ENCODE results near the gene UST. TPM values are rescaled to one million over a fixed set of nuclear protein-coding genes. Genes with fewer than 3 reads are reported as not detected.

The UST gene
- total RNA-seq: 1 to 10 TPM; 1.6 to 7.5 TPM

GRCh38 chr6:148746363-148747144, at the start of gene UST:
Gene UST (plus strand): TSS chr6:148747030. CDS start chr6:148747431, 401 bp downstream.
- Mint-ChIP-seq H3K4me3 (peak within 1 kb of the TSS; percentile 94), H3K9me3 (no peaks in the 10 kb centered on the region), H3K36me3 (ENCODE audit: low read depth) (no peaks in the 10 kb centered on the region), H3K4me1 (peaks cover 11% of the 10 kb centered on the region), H3K27me3 (peaks cover 2% of the 10 kb centered on the region), H3K27ac (peak within 1 kb of the TSS; percentile 87)
- ATAC-seq (replicated peaks): peak; percentile 67

- peaks cover 3% of the 10 kb centered on the region for H3K27me3 Mint-ChIP-seq
- H3K27ac Mint-ChIP-seq: no peak overlapping the region
- no peaks in the 10 kb centered on the region for H3K36me3 Mint-ChIP-seq (ENCODE audit: low read depth)
- no peaks in the 10 kb centered on the region for H3K9me3 Mint-ChIP-seq
- H3K4me1 Mint-ChIP-seq: peaks cover 4% of the 10 kb centered on the region
- ATAC-seq (replicated peaks): no peak
- no peak overlapping the region for H3K4me3 Mint-ChIP-seq
These were observed 48.9 kb upstream of the UST start for GRCh38 chr6:148697895-148698440.

- peaks cover 3% of the 10 kb centered on the region for H3K27me3 Mint-ChIP-seq
- H3K27ac Mint-ChIP-seq: no peak overlapping the region
- H3K36me3 Mint-ChIP-seq (ENCODE audit: low read depth): no peaks in the 10 kb centered on the region
- peaks cover 4% of the 10 kb centered on the region for H3K4me1 Mint-ChIP-seq
- no peak for ATAC-seq (replicated peaks)
- no peak overlapping the region for H3K4me3 Mint-ChIP-seq
- no peaks in the 10 kb centered on the region for H3K9me3 Mint-ChIP-seq
These were observed 48.1 kb upstream of the UST start for GRCh38 chr6:148698671-148699180.

- Mint-ChIP-seq H3K36me3 (ENCODE audit: low read depth) (no peaks in the 10 kb centered on the region), H3K4me1 (peaks cover 4% of the 10 kb centered on the region), H3K27me3 (peaks cover 3% of the 10 kb centered on the region), H3K27ac (peak overlapping the region; percentile 44), H3K4me3 (peak overlapping the region; percentile 76), H3K9me3 (no peaks in the 10 kb centered on the region)
- ATAC-seq (replicated peaks): no peak
These were observed 46.6 kb upstream of the UST start for GRCh38 chr6:148700047-148700715.

GRCh38 chr6:148700741-148701311, 46.0 kb upstream of the UST start:
- Mint-ChIP-seq H3K36me3 (ENCODE audit: low read depth) (no peaks in the 10 kb centered on the region), H3K4me3 (peak overlapping the region; percentile 76), H3K9me3 (no peaks in the 10 kb centered on the region), H3K4me1 (peaks cover 4% of the 10 kb centered on the region), H3K27ac (peak overlapping the region; percentile 44), H3K27me3 (peaks cover 3% of the 10 kb centered on the region)
- ATAC-seq (replicated peaks): peak; percentile 74

- peaks cover 4% of the 10 kb centered on the region for H3K4me1 Mint-ChIP-seq
- no peaks in the 10 kb centered on the region for H3K9me3 Mint-ChIP-seq
- peak overlapping the region; percentile 44 for H3K27ac Mint-ChIP-seq
- no peak for ATAC-seq (replicated peaks)
- peaks cover 3% of the 10 kb centered on the region for H3K27me3 Mint-ChIP-seq
- peak overlapping the region; percentile 76 for H3K4me3 Mint-ChIP-seq
- no peaks in the 10 kb centered on the region for H3K36me3 Mint-ChIP-seq (ENCODE audit: low read depth)
These were observed 45.5 kb upstream of the UST start for GRCh38 chr6:148701375-148701774.

GRCh38 chr6:148703900-148704299, 42.9 kb upstream of the UST start:
- no peaks in the 10 kb centered on the region for H3K36me3 Mint-ChIP-seq (ENCODE audit: low read depth)
- no peaks in the 10 kb centered on the region for H3K27me3 Mint-ChIP-seq
- no peak for ATAC-seq (replicated peaks)

GRCh38 chr6:148704400-148705246, 42.2 kb upstream of the UST start:
- H3K4me3 Mint-ChIP-seq: no peak overlapping the region
- H3K4me1 Mint-ChIP-seq: peaks cover 4% of the 10 kb centered on the region
- ATAC-seq (replicated peaks): no peak
- no peaks in the 10 kb centered on the region for H3K27me3 Mint-ChIP-seq
- no peaks in the 10 kb centered on the region for H3K9me3 Mint-ChIP-seq
- no peaks in the 10 kb centered on the region for H3K36me3 Mint-ChIP-seq (ENCODE audit: low read depth)
- H3K27ac Mint-ChIP-seq: no peak overlapping the region

More at GRCh38 chr6:148703900-148704299, 42.9 kb upstream of the UST start:
- Mint-ChIP-seq H3K4me1 (peaks cover 4% of the 10 kb centered on the region), H3K9me3 (no peaks in the 10 kb centered on the region), H3K27ac (no peak overlapping the region), H3K4me3 (no peak overlapping the region)

- peaks cover 4% of the 10 kb centered on the region for H3K4me1 Mint-ChIP-seq
- H3K27me3 Mint-ChIP-seq: no peaks in the 10 kb centered on the region
- no peak overlapping the region for H3K4me3 Mint-ChIP-seq
- H3K27ac Mint-ChIP-seq: no peak overlapping the region
- ATAC-seq (replicated peaks): no peak
- H3K9me3 Mint-ChIP-seq: peaks cover 3% of the 10 kb centered on the region
- H3K36me3 Mint-ChIP-seq (ENCODE audit: low read depth): no peaks in the 10 kb centered on the region
These were observed 38.1 kb upstream of the UST start for GRCh38 chr6:148708707-148709106.

- H3K4me3 Mint-ChIP-seq: no peak overlapping the region
- H3K36me3 Mint-ChIP-seq (ENCODE audit: low read depth): no peaks in the 10 kb centered on the region
- peaks cover 7% of the 10 kb centered on the region for H3K9me3 Mint-ChIP-seq
- H3K27me3 Mint-ChIP-seq: no peaks in the 10 kb centered on the region
- no peak overlapping the region for H3K27ac Mint-ChIP-seq
- ATAC-seq (replicated peaks): no peak
- peaks cover 4% of the 10 kb centered on the region for H3K4me1 Mint-ChIP-seq
These were observed 37.3 kb upstream of the UST start for GRCh38 chr6:148709577-148709976.

GRCh38 chr6:148711833-148712654, 34.8 kb upstream of the UST start:
- ATAC-seq (replicated peaks): peak; percentile 85
- Mint-ChIP-seq H3K27ac (peak overlapping the region; percentile 71), H3K27me3 (peaks cover 3% of the 10 kb centered on the region), H3K36me3 (ENCODE audit: low read depth) (no peaks in the 10 kb centered on the region), H3K4me1 (peaks cover 4% of the 10 kb centered on the region), H3K4me3 (peak overlapping the region; percentile 22), H3K9me3 (peaks cover 7% of the 10 kb centered on the region)

- ATAC-seq (replicated peaks): no peak
- H3K4me1 Mint-ChIP-seq: peaks cover 4% of the 10 kb centered on the region
These were observed 33.6 kb upstream of the UST start for GRCh38 chr6:148713033-148713738.

GRCh38 chr6:148713921-148714320, 32.9 kb upstream of the UST start:
- Mint-ChIP-seq H3K27me3 (peaks cover 4% of the 10 kb centered on the region), H3K36me3 (ENCODE audit: low read depth) (no peaks in the 10 kb centered on the region), H3K27ac (no peak overlapping the region), H3K9me3 (peaks cover 7% of the 10 kb centered on the region), H3K4me3 (no peak overlapping the region), H3K4me1 (peaks cover 4% of the 10 kb centered on the region)
- no peak for ATAC-seq (replicated peaks)

More at GRCh38 chr6:148713033-148713738, 33.6 kb upstream of the UST start:
- Mint-ChIP-seq H3K27me3 (peaks cover 3% of the 10 kb centered on the region), H3K36me3 (ENCODE audit: low read depth) (no peaks in the 10 kb centered on the region), H3K9me3 (peaks cover 7% of the 10 kb centered on the region), H3K27ac (no peak overlapping the region), H3K4me3 (no peak overlapping the region)
